ENCODE results near the gene TOLLIP. TPM values are rescaled to one million over a fixed set of nuclear protein-coding genes. Genes with fewer than 3 reads are reported as not detected.

The TOLLIP gene
- total RNA-seq, 6 donors from 2014 or later = 39.5 to 97.4 (median 53.4) TPM

GRCh38 chr11:1303126-1303821 is 6.2 kb downstream of the TOLLIP start:
- H3K27ac ChIP-seq = peak overlapping the region; percentile 43 to 81 (median 78)
- no peak for ATAC-seq (ENCODE audit: low FRiP score in 2 of 2)
- WGBS, 2 donors = 68 to 80% methylated on average over 21 to 25 of the region's 25 CpGs
- DNase-seq = peak; percentile 34 to 65
- TF ChIP-seq CTCF (IDR thresholded peaks at IDR 0.05) = peak; percentile 8 to 48 (median 38)
- no peak for TF ChIP-seq EP300 (IDR thresholded peaks at IDR 0.05)
- no peak overlapping the region for H3K4me3 ChIP-seq
- no peaks in the 10 kb centered on the region for H3K27me3 ChIP-seq
- H3K9me3 ChIP-seq = no peaks in the 10 kb centered on the region
- peaks cover 0 to 13% (median 3%) of the 10 kb centered on the region in 4 donors for H3K36me3 ChIP-seq
- peaks cover 89 to 94% (median 92%) of the 10 kb centered on the region in 4 donors for H3K4me1 ChIP-seq

GRCh38 chr11:1302461-1303125 is 6.8 kb downstream of the TOLLIP start:
- Histone ChIP-seq H3K4me1 (peaks cover 89 to 94% (median 92%) of the 10 kb centered on the region in 4 donors), H3K27me3 (no peaks in the 10 kb centered on the region), H3K27ac (peak overlapping the region in 3 of 4 donors; percentile 76 to 81 (median 80)), H3K4me3 (no peak overlapping the region), H3K9me3 (no peaks in the 10 kb centered on the region), H3K36me3 (peaks cover 0 to 20% (median 9%) of the 10 kb centered on the region in 4 donors)
- DNase-seq (peak in 1 of 2 donors; percentile 48), ATAC-seq (ENCODE audit: low FRiP score in 2 of 2) (no peak)
- TF ChIP-seq POLR2AphosphoS5 (IDR thresholded peaks at IDR 0.05) = no peak
- no peak for TF ChIP-seq EP300 (IDR thresholded peaks at IDR 0.05)
- no peak for TF ChIP-seq POLR2A (IDR thresholded peaks at IDR 0.05)
- TF ChIP-seq CTCF (IDR thresholded peaks at IDR 0.05) = no peak
- 43% methylated on average over 16 to 17 of the region's 17 CpGs for WGBS, 2 donors

GRCh38 chr11:1302041-1302460 is 7.4 kb downstream of the TOLLIP start:
- H3K27me3 ChIP-seq = no peaks in the 10 kb centered on the region
- peak overlapping the region in 3 of 4 donors; percentile 11 to 81 (median 76) for H3K27ac ChIP-seq
- no peak for ATAC-seq (ENCODE audit: low FRiP score in 2 of 2)
- H3K4me3 ChIP-seq = no peak overlapping the region
- DNase-seq = peak in 1 of 2 donors; percentile 72
- 69 to 85% methylated on average over 3 to 11 of the region's 13 CpGs for WGBS, 2 donors
- TF ChIP-seq POLR2A (IDR thresholded peaks at IDR 0.05) (no peak), POLR2AphosphoS5 (IDR thresholded peaks at IDR 0.05) (no peak), CTCF (IDR thresholded peaks at IDR 0.05) (no peak), EP300 (IDR thresholded peaks at IDR 0.05) (no peak)
- no peaks in the 10 kb centered on the region for H3K9me3 ChIP-seq
- H3K36me3 ChIP-seq = peaks cover 0 to 20% (median 11%) of the 10 kb centered on the region in 4 donors
- peaks cover 86 to 94% (median 92%) of the 10 kb centered on the region in 4 donors for H3K4me1 ChIP-seq

- Histone ChIP-seq H3K4me3 (no peak overlapping the region), H3K36me3 (peaks cover 0 to 19% (median 12%) of the 10 kb centered on the region in 4 donors), H3K27me3 (no peaks in the 10 kb centered on the region), H3K27ac (peak overlapping the region in 3 of 4 donors; percentile 11 to 81 (median 76)), H3K9me3 (no peaks in the 10 kb centered on the region), H3K4me1 (peaks cover 79 to 90% (median 86%) of the 10 kb centered on the region in 4 donors)
- DNase-seq (no peak), ATAC-seq (ENCODE audit: low FRiP score in 2 of 2) (no peak)
- WGBS, 2 donors = 81 to 88% methylated on average over 22 of the region's 22 CpGs
- TF ChIP-seq POLR2AphosphoS5 (IDR thresholded peaks at IDR 0.05) (no peak), EP300 (IDR thresholded peaks at IDR 0.05) (no peak), CTCF (IDR thresholded peaks at IDR 0.05) (no peak), POLR2A (IDR thresholded peaks at IDR 0.05) (no peak)
Observed at GRCh38 chr11:1301220-1302000, 8.0 kb downstream of the TOLLIP start.
